GM04504 (cell line): ENCODE measurements around the gene EMP1.

Experiments used
- DNase-seq: peaks from one replicate; pipeline ENCODE4 v3.0.0-alpha.2; 2012; ENCODE audit warnings: low read depth

Gene EMP1

DNA sequence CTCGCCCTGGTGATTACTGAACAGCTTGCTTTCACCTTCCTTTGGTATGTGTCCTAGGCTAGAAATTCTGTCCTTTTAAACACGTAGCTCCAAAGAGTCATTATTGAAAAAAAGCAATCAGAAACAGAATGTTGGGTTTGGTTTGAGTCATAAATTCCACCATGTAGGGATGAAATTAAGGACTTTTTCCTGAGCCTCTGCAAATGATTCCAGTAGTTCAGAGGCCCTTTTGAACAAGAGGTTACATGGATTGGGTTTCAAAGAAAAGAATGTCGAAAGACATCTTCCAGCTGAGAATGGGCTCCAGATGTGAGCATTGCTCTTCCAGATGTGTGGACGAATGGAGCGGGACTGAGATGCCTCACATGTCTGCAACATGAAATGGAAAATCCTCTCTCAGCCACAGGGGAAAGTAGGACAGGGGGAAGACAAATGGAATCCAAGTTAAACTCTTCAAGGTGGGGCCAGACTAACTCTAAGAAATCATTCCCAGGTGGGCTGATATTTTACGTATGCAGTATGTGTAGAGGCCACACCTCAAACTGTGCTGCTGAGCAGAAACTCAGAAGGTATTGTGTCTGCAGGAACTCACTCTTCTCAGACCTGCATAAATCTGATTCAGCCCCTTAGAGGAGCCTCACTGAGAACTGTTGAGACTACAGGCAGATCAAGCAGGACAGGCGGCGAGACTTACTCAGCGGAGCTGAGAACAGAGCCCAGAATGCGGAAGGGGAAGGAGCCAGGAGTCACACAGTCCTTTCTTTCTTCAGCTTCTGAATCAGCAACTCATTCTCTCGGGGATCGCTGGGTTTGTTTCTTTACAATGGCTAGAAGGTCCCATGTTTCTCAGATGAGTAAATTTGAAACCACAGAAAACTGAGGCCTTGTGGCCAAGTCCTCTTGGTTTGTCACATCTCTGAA lies 23.3 kb upstream of the EMP1 start:
- peak; percentile 92 for DNase-seq

DNA sequence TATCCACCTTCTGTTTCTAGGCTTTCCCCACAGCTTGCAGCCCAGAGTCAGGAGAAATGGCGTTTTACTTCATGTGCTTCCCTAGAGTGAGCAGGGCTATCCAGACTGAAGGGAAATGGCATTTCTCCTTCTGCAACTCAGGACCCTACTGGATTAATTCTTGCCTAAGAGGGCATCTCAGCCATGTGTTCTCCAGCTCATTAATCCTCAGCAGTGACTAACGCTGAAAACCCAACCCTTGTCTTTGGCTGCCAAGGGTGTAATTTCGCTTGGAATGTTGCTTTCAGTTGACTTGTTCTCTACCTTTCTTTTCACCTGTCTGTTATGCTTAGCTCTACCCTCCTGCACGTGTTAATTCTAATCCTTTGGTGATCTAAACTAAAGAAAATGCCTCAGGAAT lies 21.0 kb upstream of the EMP1 start:
- DNase-seq, result no peak

DNA sequence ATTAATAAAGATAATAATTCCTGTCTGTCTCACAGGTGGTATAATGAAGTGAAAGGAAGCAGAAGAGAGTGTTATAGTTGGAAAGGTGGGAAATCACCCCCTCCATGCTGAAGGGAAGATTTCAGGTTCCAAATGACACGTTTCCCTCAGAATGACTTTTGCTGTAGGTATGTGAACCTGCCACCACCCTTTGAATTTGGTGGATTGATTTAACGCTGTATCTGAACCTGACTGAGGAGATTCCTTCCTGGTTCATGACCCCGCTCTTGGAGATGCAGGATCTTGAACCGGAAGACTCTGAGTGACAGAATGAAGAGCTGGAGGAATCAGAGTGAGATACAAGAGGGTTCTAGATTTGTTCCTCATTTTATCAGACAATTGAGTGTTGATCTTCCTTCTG lies 20.3 kb upstream of the EMP1 start:
- no peak for DNase-seq

DNA sequence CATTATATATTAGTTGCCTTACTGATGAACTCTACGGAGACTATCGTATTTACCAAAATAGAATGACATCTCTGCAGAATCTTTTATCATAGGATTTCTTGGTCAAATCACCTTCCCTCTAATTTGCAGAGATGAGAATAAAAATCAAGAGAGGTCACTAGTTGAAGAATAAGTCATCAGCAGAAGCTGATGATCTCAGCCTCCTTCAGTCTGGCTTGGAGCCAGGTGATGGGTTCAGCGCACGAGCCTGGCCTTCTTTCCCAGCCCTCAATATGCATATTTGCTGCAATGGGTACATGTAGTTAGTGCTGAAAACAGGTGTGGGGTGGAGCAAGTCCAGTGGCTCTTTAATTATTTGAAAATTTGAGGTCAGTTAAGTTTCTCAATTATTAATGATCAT lies 19.2 kb upstream of the EMP1 start:
- no peak for DNase-seq

DNA sequence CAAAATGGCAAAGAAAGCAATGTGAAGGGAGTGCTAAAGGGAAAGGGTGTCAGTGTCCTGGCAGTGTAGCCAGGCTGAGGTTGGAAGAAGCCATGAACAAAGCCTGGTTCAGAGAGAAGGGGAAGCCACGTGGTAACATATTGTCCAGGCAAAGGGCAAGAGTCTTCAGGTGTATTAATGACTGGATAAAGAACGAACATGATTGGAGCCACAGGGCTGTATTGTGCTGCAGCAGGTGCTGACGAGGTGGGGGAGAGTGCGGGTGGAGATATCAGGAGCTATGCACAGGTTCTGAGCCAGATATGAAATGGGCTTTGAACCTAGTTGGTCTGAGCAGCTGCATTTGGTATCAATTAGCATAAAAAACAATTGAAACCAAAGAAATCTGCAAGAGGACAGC lies 18.6 kb upstream of the EMP1 start:
- DNase-seq, result no peak

- no peak for DNase-seq
Measured at GRCh38 chr12:13178568-13179210, 17.8 kb upstream of the EMP1 start.

DNA sequence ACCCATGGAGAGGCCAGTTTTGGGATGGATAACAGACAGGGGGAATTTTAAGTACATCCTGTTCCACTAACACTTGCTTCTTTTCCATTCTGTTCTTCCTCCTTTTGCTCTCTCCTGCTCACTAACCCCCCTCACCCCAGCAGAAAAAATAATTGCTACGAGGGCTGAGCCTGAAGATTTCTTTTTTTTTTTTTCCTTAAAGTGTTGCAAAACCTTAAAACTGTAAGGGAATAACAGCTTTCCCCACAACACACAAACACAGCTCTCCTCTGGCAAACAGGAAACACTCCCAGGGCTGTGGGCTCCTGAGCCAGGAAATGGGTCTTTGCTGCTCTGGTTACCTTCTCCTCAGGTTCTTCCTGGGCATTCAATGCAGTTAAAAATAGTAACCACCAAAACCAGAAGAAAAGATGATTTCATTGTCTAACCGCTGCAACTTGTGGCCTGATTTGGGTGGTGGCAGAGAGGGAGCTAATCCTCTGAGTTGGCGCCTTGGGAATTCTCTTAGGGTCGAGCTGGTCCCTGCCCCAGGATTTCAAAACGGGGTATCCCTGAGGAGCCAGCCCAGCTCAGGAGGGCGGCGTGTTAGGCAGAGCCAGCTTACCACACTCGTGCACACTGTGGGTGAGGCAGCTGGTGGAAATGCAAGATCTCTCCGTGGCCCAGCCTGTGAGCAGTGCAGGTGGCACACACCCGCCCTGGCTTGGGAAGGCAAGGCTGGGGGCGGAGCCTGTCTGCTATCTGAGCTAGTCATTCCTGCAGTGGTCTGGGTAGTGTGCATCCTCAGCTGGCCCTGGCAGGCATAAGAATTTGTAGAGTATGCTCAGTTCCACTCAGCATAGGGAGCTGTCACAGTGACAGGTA lies 17.1 kb upstream of the EMP1 start:
- DNase-seq, result no peak

DNA sequence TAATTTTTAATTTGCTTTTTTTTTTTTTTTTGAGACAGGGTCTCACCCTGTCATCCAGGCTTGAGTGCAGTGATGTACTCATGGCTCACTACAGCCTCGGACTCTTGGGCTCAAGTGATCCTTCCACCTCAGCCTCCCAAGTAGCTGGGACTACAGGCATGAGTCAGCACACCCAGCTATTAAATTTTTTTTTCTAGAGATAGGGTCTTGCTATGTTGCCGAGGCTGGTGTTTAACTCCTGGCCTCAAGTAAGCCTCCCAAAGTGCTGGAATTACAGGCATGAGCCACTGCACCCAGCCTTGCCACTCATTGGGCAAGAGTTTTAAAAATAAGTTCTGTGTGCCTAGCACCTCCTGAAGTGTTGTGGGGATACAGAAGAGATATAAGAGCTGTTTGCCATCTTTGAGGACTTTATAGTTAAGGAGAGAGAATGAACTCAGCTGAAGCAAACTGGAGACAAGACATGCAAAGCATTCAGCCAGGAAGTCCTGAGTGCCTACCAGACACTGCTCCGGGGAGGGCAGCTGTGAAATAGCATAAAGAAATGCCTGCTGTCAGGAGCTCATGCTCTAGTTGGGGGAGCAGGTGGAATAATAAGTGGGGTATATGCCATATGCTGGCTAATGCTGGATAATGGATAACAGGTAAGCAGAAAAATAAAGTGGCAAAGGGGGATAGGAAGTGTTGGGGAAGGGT lies 15.0 kb upstream of the EMP1 start:
- DNase-seq, result no peak

DNA sequence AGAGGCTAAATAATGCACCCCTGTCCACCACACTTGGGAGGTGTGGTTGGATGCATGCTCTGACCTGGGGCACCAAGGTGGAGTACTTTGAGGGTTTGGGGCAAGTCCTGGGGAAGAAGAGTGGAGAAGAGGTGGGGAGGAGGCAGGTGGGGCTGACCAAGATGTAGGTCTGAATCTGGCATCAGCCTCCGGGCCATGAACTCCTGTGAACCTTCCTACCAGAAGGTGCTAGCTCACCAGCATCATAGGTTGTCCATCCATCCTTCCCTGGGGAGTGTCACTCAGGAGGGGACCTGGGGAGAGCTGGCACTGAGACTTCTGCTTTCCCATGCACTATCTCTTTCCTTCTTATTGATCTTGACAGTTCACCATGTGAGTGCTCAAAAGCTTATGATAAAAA lies 13.6 kb upstream of the EMP1 start:
- DNase-seq, result no peak

GRCh38 chr12:13183620-13184019 lies 12.9 kb upstream of the EMP1 start:
- no peak for DNase-seq

DNA sequence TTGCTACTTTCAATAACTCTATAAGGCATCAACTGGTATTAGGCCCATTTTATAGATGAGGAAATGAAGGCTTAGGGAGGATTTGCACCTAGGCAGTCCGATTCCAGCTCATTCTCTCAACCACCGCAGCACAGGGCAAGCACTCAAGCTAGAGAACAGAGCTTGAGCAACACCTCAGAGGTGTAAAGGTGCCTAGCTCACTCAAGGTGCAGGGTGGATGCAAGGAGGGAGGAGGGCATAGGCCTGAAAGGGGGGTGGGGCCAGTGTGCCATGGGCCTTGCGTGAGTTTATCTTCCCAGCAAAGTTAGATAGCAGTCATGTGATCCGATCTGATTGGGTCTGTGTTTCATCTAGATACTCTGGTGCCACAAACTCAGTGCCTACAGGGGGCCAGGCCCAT lies 10.2 kb upstream of the EMP1 start:
- no peak for DNase-seq

DNA sequence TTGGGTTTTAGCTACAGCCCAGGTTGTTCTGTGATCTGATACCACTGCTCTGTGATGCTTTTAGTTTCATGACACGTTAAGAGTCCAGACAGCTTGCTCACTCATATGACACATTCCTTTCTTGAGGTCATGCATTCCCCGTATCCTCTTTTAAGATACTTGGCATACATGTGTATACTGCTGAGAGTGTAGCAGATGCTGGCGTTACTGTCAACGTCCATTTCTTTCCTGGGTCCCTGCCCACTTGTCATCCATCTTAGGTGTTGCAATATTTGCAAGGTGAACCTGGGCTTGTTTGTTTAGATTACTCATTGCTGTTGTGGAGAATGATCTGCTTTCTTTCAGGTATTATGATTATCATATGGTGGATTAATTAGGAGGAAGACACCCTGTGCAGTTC lies 9.1 kb upstream of the EMP1 start:
- no peak for DNase-seq

GRCh38 chr12:13189264-13189663 lies 7.3 kb upstream of the EMP1 start:
- DNase-seq, result no peak

DNA sequence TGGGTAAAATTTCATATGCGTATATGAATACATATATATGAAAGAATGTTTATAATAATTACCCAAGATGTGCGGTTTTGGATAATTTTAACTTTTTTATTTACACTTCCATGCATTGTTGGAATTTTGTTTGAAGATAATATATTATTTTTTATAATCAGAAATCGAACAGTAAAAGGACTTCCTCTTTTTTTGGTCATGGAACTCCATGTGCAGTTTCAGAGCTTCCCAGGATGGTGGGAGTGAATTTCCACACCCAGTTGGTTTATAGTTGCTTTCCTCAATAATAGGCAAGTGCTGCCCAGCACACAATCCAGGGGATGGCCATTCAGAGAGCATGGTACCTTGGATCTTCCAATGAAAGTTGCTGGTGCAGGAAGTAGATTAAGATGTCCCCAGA lies 6.3 kb upstream of the EMP1 start:
- no peak for DNase-seq

- DNase-seq, result no peak
Measured at GRCh38 chr12:13192719-13193118, 3.8 kb upstream of the EMP1 start.

GRCh38 chr12:13193505-13194231 lies 2.9 kb upstream of the EMP1 start:
- no peak for DNase-seq

- no peak for DNase-seq
Measured at GRCh38 chr12:13194401-13195110, 2.0 kb upstream of the EMP1 start.

DNA sequence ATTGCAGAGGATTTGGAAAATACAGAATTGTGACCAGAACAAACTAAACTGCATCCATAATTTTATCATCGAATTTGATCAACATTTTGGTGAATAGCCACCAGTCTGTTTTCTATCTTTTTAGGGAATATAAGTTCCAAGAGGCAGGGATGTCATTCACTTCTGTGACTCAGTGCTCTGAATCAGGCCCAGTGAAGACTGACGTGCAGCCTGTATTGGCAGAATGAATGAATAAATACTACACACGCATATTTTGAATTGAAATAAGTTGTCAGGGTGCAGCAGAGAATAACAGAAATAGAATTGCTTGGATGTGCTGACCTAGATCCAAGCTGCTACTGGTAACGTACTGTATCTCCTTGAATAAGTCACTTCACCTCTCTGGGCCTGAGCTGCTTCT lies 1.3 kb upstream of the EMP1 start:
- DNase-seq, result no peak

GRCh38 chr12:13195785-13196129 lies 769 bp upstream of the EMP1 start:
- DNase-seq, result no peak

GRCh38 chr12:13197032-13197431 lies 506 bp downstream of the EMP1 start:
- DNase-seq, result no peak
